Thyroid gland (tissue), 4 donors: ENCODE results near the gene ISM1. TPM values are rescaled to one million over a fixed set of nuclear protein-coding genes. Genes with fewer than 3 reads are reported as not detected.
A peak's percentile ranks its signal among the peaks of the same experiment; 100 is the strongest.

Source experiments
- DNase-seq, 2 donors: peaks; one replicate each; pipeline ENCODE4 v3.0.0-alpha.2; 2019
- H3K27ac ChIP-seq, 3 donors: fragments of 200-600 bp; sonication (generic); 1 replicate in 2 of 3; 2 replicates in 1 of 3; pipeline ENCODE4 v1.5.1; 2016 to 2019; ENCODE audit warnings: mild to moderate bottlenecking in 1 of 3, moderate library complexity in 1 of 3
- H3K27me3 ChIP-seq: fragments of 200-600 bp; sonication (generic); one replicate; pipeline ENCODE4 v1.5.1; 2019
- H3K36me3 ChIP-seq, 2 donors: fragments of 200-600 bp; sonication (generic); one replicate each; pipeline ENCODE4 v1.5.1; 2016 to 2019
- H3K4me1 ChIP-seq, 2 donors: fragments of 200-600 bp; sonication (generic); one replicate each; pipeline ENCODE4 v1.5.1; 2017 to 2019
- H3K4me3 ChIP-seq, 3 donors: fragments of 200-600 bp; sonication (generic); replicated peaks in 1 of 3; 1 replicate in 2 of 3; 2 replicates in 1 of 3; pipeline ENCODE4 v1.5.1; 2016; ENCODE audit warnings: mild to moderate bottlenecking in 1 of 3
- H3K9me3 ChIP-seq: fragments of 200-600 bp; sonication (generic); one replicate; pipeline ENCODE4 v1.5.1; 2017
- CTCF ChIP-seq, 6 experiments: fragments of 200-600 bp in 3 of 6; fragments of 450-650 bp in 3 of 6; sonication (generic) in 3 of 6; IDR thresholded peaks; one replicate each; pipeline ENCODE4 v1.5.1; 2016 to 2019; ENCODE audit warnings: antibody characterized with exemption in 6 of 6, mild to moderate bottlenecking in 2 of 6, inconsistent platforms in 1 of 6, moderate library complexity in 1 of 6
- POLR2A ChIP-seq, 2 donors: fragments of 450-650 bp; IDR thresholded peaks; one replicate each; pipeline ENCODE4 v1.6.1; 2017; ENCODE audit warnings: antibody characterized with exemption in 2 of 2, mild to moderate bottlenecking in 2 of 2, moderate library complexity in 1 of 2
- WGBS, 2 donors: methylation state at CpG; one replicate each; pipeline ENCODE4 v1.1.5; 2017; 5-methylcytosine and 5-hydroxymethylcytosine counted together
- intact Hi-C: fragments of 100-400 bp; cut with DNase I; formaldehyde crosslinking; loops from one replicate; pipeline ENCODE4 v1.15.1; 2023
- total RNA-seq, 4 donors: library from RNA; depleted of rRNA; stranded (reverse); fragments of >200 nt; gene quantifications; one replicate each; pipeline ENCODE4 v1.2.3, GENCODE V29; 2016

The ISM1 gene
- total RNA-seq, 4 donors from 2014 or later: 77.5 to 98.4 (median 83.7) TPM

GRCh38 chr20:13280609-13281324, 59.7 kb downstream of the ISM1 start:
- intact Hi-C loops: no loop called here
- H3K27ac ChIP-seq: no peak overlapping the region
- H3K4me1 ChIP-seq: peaks cover 0 to 4% of the 10 kb centered on the region in 2 donors
- no peaks in the 10 kb centered on the region for H3K9me3 ChIP-seq
- no peak overlapping the region for H3K4me3 ChIP-seq
- no peaks in the 10 kb centered on the region for H3K27me3 ChIP-seq
- DNase-seq: no peak
- WGBS, 2 donors: 98% methylated on average over 2 of the region's 2 CpGs
- peaks cover 7 to 17% of the 10 kb centered on the region in 2 donors for H3K36me3 ChIP-seq
- no peak for TF ChIP-seq POLR2A (IDR thresholded peaks at IDR 0.05)
- no peak for TF ChIP-seq CTCF (IDR thresholded peaks at IDR 0.05)

- Histone ChIP-seq H3K27ac (no peak overlapping the region), H3K27me3 (no peaks in the 10 kb centered on the region), H3K4me1 (peaks cover 13 to 21% of the 10 kb centered on the region in 2 donors), H3K9me3 (no peaks in the 10 kb centered on the region), H3K36me3 (peaks cover 9 to 24% of the 10 kb centered on the region in 2 donors), H3K4me3 (no peak overlapping the region)
- WGBS, 2 donors: 85 to 89% methylated on average over 14 of the region's 14 CpGs
- intact Hi-C loops: no loop called here
- TF ChIP-seq CTCF (IDR thresholded peaks at IDR 0.05): no peak
- TF ChIP-seq POLR2A (IDR thresholded peaks at IDR 0.05): no peak
- no peak for DNase-seq
Measured at GRCh38 chr20:13283869-13284829, 63.1 kb downstream of the ISM1 start.

- peaks cover 13 to 21% of the 10 kb centered on the region in 2 donors for H3K4me1 ChIP-seq
- WGBS, 2 donors: 86 to 90% methylated on average over 1 of the region's 1 CpG
- TF ChIP-seq POLR2A (IDR thresholded peaks at IDR 0.05): no peak
- no peak for TF ChIP-seq CTCF (IDR thresholded peaks at IDR 0.05)
- DNase-seq: no peak
- H3K4me3 ChIP-seq: no peak overlapping the region
- H3K9me3 ChIP-seq: no peaks in the 10 kb centered on the region
- H3K36me3 ChIP-seq: peaks cover 12 to 29% of the 10 kb centered on the region in 2 donors
- intact Hi-C loops: no loop called here
- no peak overlapping the region for H3K27ac ChIP-seq
- no peaks in the 10 kb centered on the region for H3K27me3 ChIP-seq
Measured at GRCh38 chr20:13284830-13285229, 63.8 kb downstream of the ISM1 start.

GRCh38 chr20:13285408-13285807, 64.3 kb downstream of the ISM1 start:
- H3K36me3 ChIP-seq: peaks cover 12 to 29% of the 10 kb centered on the region in 2 donors
- H3K4me1 ChIP-seq: peaks cover 13 to 21% of the 10 kb centered on the region in 2 donors
- no peak for DNase-seq
- no peak overlapping the region for H3K4me3 ChIP-seq
- 95 to 97% methylated on average over 6 of the region's 6 CpGs for WGBS, 2 donors
- TF ChIP-seq POLR2A (IDR thresholded peaks at IDR 0.05) (no peak), CTCF (IDR thresholded peaks at IDR 0.05) (no peak)
- H3K9me3 ChIP-seq: no peaks in the 10 kb centered on the region
- intact Hi-C loops: no loop called here
- H3K27ac ChIP-seq: peak overlapping the region in 2 of 3 donors; percentile 71 to 77
- H3K27me3 ChIP-seq: no peaks in the 10 kb centered on the region
